Cardiac muscle cell (in vitro differentiated cells and primary cell): ENCODE results near the gene EEF1G. TPM values are rescaled to one million over a fixed set of nuclear protein-coding genes. Genes with fewer than 3 reads are reported as not detected.
A peak's percentile ranks its signal among the peaks of the same experiment; 100 is the strongest.
"Not testable (repeated sequence)": the region's sequence is repeated elsewhere in the genome, so short reads cannot be mapped to it uniquely, and the experiment has no call there.

Experiments
- DNase-seq, 2 donors: peaks; one replicate each; pipeline versions ENCODE4 v3.0.0 to v3.0.0-alpha.2; 2010 to 2017; ENCODE audit warnings: low read depth in 1 of 2, low spot score in 1 of 2
- H3K27ac ChIP-seq: fragments of 200-600 bp; sonication (generic); 2 replicates; pipeline ENCODE4 v1.5.1; 2016
- H3K27me3 ChIP-seq: fragments of 200-600 bp; sonication (generic); 2 replicates; pipeline ENCODE4 v1.6.0; 2016; ENCODE audit warnings: control low read depth
- H3K36me3 ChIP-seq: fragments of 200-600 bp; sonication (generic); 2 replicates; pipeline ENCODE4 v1.5.1; 2016; ENCODE audit warnings: control low read depth
- H3K4me1 ChIP-seq: fragments of 200-600 bp; sonication (generic); 2 replicates; pipeline ENCODE4 v1.8.1; 2017; ENCODE audit warnings: low read depth, mild to moderate bottlenecking, mixed run types
- H3K4me3 ChIP-seq: fragments of 200-600 bp; sonication (generic); 2 replicates; pipeline ENCODE4 v1.5.1; 2016; ENCODE audit warnings: mild to moderate bottlenecking
- H3K9me3 ChIP-seq: fragments of 200-600 bp; sonication (generic); 2 replicates; pipeline ENCODE4 v1.5.1; 2017; ENCODE audit warnings: low read depth, mild to moderate bottlenecking, control low read depth
- polyA plus RNA-seq: library from polyadenylated mRNA; unstranded; fragments of >200 nt; fragmentation: Nextera tagmentation; extraction: Ambion mirVana; gene quantifications from 2 replicates; pipeline ENCODE4 v1.2.1, GENCODE V29; 2016
- total RNA-seq: library from RNA; depleted of rRNA; stranded (reverse); fragments of >200 nt; gene quantifications from 2 replicates; pipeline ENCODE4 v1.2.3, GENCODE V29; 2016
- TF ChIP-seq, protein P1 (sequence below): IDR thresholded peaks from 2 replicates; pipeline ENCODE4 v1.5.1; 2012; ENCODE audit warnings: low read depth, mild to moderate bottlenecking, low read length

EEF1G gene
- total and polyA plus RNA-seq, 2 experiments from 2014 or later: 769 to 2,091 TPM

- no peak overlapping the region for H3K4me3 ChIP-seq
- H3K4me1 ChIP-seq: peaks cover 10% of the 10 kb centered on the region
- H3K36me3 ChIP-seq: peaks cover 18% of the 10 kb centered on the region
- no peak for DNase-seq
- no peaks in the 10 kb centered on the region for H3K27me3 ChIP-seq
- TF ChIP-seq, protein P1, sequence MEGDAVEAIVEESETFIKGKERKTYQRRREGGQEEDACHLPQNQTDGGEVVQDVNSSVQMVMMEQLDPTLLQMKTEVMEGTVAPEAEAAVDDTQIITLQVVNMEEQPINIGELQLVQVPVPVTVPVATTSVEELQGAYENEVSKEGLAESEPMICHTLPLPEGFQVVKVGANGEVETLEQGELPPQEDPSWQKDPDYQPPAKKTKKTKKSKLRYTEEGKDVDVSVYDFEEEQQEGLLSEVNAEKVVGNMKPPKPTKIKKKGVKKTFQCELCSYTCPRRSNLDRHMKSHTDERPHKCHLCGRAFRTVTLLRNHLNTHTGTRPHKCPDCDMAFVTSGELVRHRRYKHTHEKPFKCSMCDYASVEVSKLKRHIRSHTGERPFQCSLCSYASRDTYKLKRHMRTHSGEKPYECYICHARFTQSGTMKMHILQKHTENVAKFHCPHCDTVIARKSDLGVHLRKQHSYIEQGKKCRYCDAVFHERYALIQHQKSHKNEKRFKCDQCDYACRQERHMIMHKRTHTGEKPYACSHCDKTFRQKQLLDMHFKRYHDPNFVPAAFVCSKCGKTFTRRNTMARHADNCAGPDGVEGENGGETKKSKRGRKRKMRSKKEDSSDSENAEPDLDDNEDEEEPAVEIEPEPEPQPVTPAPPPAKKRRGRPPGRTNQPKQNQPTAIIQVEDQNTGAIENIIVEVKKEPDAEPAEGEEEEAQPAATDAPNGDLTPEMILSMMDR: peak; percentile 38
- no peaks in the 10 kb centered on the region for H3K9me3 ChIP-seq
- H3K27ac ChIP-seq: no peak overlapping the region
Observed at GRCh38 chr11:62588966-62589637, 15.4 kb upstream of the EEF1G start.

DNA sequence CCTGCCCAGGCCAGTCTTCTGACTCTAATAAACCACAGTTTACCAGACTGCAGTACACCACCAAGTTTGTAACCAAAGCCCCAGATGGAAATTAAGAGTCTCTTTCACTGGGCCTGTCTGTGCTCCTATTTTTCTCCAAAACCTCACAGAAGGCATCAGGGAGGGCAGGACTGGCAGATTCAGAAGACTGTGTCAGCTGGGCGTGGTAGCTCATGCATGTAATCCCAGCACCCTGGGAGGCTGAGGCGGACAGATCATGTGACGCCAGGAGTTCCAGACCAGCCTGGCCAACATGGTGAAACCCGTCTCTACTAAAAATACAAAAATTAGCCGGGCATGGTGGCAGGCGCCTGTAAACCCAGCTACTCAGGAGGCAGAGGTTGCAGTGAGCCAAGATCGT is 11.7 kb upstream of the EEF1G start:
- not testable (repeated sequence) for H3K4me3 ChIP-seq, DNase-seq, H3K27me3 ChIP-seq, H3K4me1 ChIP-seq, H3K27ac ChIP-seq, H3K9me3 ChIP-seq
- peaks cover 19% of the 10 kb centered on the region for H3K36me3 ChIP-seq

DNA sequence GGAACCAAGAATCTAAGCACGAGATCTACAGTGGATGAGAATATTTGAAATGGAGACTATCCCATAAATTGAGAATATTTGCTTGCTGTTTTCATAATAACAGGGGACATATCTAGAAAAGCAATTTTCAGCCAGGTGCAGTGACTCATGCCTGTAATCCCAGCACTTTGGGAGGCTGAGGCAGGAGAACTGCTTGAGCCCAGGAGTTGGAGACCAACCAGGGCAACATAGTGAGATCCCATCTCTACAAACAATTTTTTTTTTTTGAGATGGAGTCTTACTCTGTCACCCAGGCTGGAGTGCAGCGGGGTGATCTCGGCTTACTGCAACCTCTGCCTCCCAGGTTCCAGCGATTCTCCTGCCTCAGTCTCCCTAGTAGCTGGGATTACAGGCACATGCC is 8.0 kb upstream of the EEF1G start:
- not testable (repeated sequence) for H3K27ac ChIP-seq, H3K4me1 ChIP-seq, H3K27me3 ChIP-seq, H3K9me3 ChIP-seq, DNase-seq, H3K4me3 ChIP-seq
- H3K36me3 ChIP-seq: peaks cover 31% of the 10 kb centered on the region

DNA sequence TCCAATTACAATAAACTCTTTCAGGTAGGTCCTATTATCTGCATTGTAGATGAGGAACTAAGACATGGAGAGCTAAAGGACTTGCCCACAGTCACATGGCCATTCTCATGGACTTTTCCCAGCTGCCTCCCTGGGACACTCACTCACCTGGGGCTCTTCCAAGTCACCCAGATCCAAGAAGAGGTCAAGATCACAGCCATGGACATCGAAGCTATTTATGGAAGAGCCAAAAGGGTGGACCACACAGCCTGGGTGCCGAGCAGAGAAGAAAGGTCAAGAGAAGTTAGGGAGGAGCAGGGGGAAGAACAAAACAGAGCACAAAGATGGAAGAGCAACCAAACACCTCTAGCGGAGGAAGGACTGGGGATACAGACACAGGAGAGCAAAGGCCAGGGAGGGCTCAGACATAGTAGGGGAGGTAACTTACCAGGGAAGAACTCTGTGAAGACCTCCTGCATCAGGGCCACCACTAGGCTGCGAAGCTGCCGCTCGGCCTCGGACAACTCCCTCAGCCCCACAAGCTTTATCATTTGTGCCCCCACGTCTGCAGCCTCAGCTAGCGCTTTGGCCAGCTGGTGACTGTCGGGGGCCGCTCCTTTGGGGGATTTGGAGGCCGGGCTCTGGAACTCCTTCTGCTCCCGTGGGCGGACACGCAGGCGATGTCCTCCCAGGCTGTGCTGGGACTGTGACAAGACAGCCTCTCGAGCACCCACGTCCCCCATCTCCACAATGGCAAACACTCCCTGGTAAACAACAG is 7.4 kb upstream of the EEF1G start:
- Histone ChIP-seq H3K9me3 (no peaks in the 10 kb centered on the region), H3K4me1 (no peaks in the 10 kb centered on the region), H3K27me3 (no peaks in the 10 kb centered on the region), H3K4me3 (no peak overlapping the region), H3K36me3 (peaks cover 36% of the 10 kb centered on the region), H3K27ac (no peak overlapping the region)
- TF ChIP-seq, protein P1: no peak
- no peak for DNase-seq

DNA sequence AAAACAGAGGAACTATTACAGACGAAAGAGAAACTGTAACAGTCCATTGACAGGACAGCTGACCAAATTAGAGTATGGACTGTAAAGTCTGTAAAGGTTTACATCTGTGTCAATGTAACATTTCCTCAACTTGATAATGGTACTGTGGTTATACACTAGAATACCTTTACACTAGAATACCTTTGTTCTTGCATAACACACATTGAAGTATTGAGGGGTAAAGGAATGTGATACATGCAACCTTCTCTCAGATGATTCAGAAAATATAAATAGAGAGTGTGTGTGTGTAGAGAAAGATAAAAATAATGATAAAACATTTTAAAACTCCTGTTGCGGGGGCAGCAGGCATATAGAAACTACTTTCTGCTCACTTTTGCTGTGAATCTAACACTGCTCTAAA is 5.6 kb upstream of the EEF1G start:
- H3K36me3 ChIP-seq: peaks cover 27% of the 10 kb centered on the region
- no peak for DNase-seq
- H3K27ac ChIP-seq: no peak overlapping the region
- H3K27me3 ChIP-seq: no peaks in the 10 kb centered on the region
- H3K4me1 ChIP-seq: peaks cover 5% of the 10 kb centered on the region
- H3K4me3 ChIP-seq: no peak overlapping the region
- TF ChIP-seq, protein P1: no peak
- no peaks in the 10 kb centered on the region for H3K9me3 ChIP-seq

GRCh38 chr11:62578541-62578940 is 4.8 kb upstream of the EEF1G start:
- Histone ChIP-seq H3K4me1 (peaks cover 5% of the 10 kb centered on the region), H3K36me3 (peaks cover 27% of the 10 kb centered on the region), H3K9me3 (no peaks in the 10 kb centered on the region), H3K27ac (no peak overlapping the region), H3K27me3 (no peaks in the 10 kb centered on the region), H3K4me3 (no peak overlapping the region)
- DNase-seq: no peak
- TF ChIP-seq, protein P1: no peak
